ENCODE measurements around the gene MYCBP2. TPM values are rescaled to one million over a fixed set of nuclear protein-coding genes. Genes with fewer than 3 reads are reported as not detected.

The MYCBP2 gene
- polyA plus RNA-seq, 1 of the 3 experiments (the other 2 are of a cell fraction), result 18.5 TPM

DNA sequence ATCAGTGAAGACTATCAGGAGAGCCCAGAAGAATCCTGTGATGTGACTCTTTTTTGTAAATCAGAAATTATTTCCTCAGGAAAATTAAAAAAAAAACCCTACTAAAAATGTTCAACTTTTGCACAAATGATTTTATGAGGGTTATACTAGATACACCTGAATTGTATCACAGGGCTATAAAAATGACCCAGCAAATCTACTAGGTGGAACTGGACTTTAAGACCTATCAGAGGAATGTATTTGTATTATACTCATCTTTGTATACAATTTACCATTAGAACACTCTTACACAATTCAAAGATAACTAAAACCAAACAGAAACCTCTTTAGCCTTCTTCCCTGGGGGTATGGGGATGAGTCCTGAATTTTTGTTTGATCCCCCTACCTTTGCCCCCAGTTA is 307.1 kb downstream of the MYCBP2 start:
- H3K27me3 ChIP-seq (ENCODE audit: insufficient read depth), result no peaks in the 10 kb centered on the region
- ChIA-PET CTCF (interaction anchor here (2.0 to 3.5 kb wide), 3 partner anchors 17 to 459 kb away, joined by 6 to 19 read pairs (median 6); no protein-coding TSS in a partner anchor), POLR2A (no interaction called here)
- H3K4me1 ChIP-seq (ENCODE audit: control insufficient read depth in 1 of 2, insufficient read depth in 2 of 2, low read depth in 1 of 2, low read length in 1 of 2), result peaks cover 0 to 4% of the 10 kb centered on the region in 2 experiments; a peak in 3 of 4 replicates
- H3K36me3 ChIP-seq (replicated peaks in 1 of 2; ENCODE audit: control insufficient read depth in 1 of 2, insufficient read depth in 2 of 2, low read length in 1 of 2), result peaks cover 46 to 59% of the 10 kb centered on the region in 2 experiments
- peaks cover 77% of the 10 kb centered on the region for H4K20me1 ChIP-seq (ENCODE audit: insufficient read depth)
- no peak for DNase-seq
- no peak overlapping the region for H3K27ac ChIP-seq (ENCODE audit: low read depth in 2 of 2, low read length in 1 of 2)
- TF ChIP-seq, protein P1, sequence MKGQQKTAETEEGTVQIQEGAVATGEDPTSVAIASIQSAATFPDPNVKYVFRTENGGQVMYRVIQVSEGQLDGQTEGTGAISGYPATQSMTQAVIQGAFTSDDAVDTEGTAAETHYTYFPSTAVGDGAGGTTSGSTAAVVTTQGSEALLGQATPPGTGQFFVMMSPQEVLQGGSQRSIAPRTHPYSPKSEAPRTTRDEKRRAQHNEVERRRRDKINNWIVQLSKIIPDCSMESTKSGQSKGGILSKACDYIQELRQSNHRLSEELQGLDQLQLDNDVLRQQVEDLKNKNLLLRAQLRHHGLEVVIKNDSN (IDR thresholded peaks at IDR 0.05; ENCODE audit: borderline replicate concordance, low read depth), result no peak
- TF ChIP-seq FOSL2 (IDR thresholded peaks at IDR 0.05; ENCODE audit: borderline replicate concordance, low read depth) (no peak), YY1 (IDR thresholded peaks at IDR 0.05; ENCODE audit: low read depth) (no peak), FOXJ3 (CRISPR knock-in tag; IDR thresholded peaks at IDR 0.05) (no peak), RXRA (IDR thresholded peaks at IDR 0.05; ENCODE audit: borderline replicate concordance, low read depth) (no peak), RAD21 (IDR thresholded peaks at IDR 0.05; ENCODE audit: low read length) (no peak), NFIC (IDR thresholded peaks at IDR 0.05; ENCODE audit: borderline replicate concordance) (no peak), SMC3 (IDR thresholded peaks at IDR 0.05; ENCODE audit: low read depth, low read length) (no peak), EZH2phosphoT487 (IDR thresholded peaks at IDR 0.05; ENCODE audit: borderline replicate concordance, low read depth) (no peak), SIN3A (IDR thresholded peaks at IDR 0.05; ENCODE audit: borderline replicate concordance, low read depth, low read length) (no peak), NRF1 (IDR thresholded peaks at IDR 0.05; ENCODE audit: low read depth, low read length) (no peak), TEAD4 (IDR thresholded peaks at IDR 0.05; ENCODE audit: borderline replicate concordance, insufficient read depth) (no peak), FOXM1 (IDR thresholded peaks at IDR 0.05; ENCODE audit: low read depth) (no peak)
- TF ChIP-seq, protein P2, sequence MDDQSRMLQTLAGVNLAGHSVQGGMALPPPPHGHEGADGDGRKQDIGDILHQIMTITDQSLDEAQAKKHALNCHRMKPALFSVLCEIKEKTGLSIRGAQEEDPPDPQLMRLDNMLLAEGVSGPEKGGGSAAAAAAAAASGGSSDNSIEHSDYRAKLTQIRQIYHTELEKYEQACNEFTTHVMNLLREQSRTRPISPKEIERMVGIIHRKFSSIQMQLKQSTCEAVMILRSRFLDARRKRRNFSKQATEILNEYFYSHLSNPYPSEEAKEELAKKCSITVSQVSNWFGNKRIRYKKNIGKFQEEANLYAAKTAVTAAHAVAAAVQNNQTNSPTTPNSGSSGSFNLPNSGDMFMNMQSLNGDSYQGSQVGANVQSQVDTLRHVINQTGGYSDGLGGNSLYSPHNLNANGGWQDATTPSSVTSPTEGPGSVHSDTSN (IDR thresholded peaks at IDR 0.05), result no peak
- TF ChIP-seq, protein P3, sequence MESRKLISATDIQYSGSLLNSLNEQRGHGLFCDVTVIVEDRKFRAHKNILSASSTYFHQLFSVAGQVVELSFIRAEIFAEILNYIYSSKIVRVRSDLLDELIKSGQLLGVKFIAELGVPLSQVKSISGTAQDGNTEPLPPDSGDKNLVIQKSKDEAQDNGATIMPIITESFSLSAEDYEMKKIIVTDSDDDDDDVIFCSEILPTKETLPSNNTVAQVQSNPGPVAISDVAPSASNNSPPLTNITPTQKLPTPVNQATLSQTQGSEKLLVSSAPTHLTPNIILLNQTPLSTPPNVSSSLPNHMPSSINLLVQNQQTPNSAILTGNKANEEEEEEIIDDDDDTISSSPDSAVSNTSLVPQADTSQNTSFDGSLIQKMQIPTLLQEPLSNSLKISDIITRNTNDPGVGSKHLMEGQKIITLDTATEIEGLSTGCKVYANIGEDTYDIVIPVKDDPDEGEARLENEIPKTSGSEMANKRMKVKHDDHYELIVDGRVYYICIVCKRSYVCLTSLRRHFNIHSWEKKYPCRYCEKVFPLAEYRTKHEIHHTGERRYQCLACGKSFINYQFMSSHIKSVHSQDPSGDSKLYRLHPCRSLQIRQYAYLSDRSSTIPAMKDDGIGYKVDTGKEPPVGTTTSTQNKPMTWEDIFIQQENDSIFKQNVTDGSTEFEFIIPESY (IDR thresholded peaks at IDR 0.05; ENCODE audit: borderline replicate concordance, low read depth), result no peak
- H3K9me3 ChIP-seq, result no peaks in the 10 kb centered on the region
- no peak overlapping the region for H3K4me3 ChIP-seq (ENCODE audit: low read depth in 2 of 2, low read length in 1 of 2)
- H3K9ac ChIP-seq, result no peak overlapping the region
- H3K9me2 ChIP-seq, result no peaks in the 10 kb centered on the region
- no peak overlapping the region for H3K4me2 ChIP-seq
- peaks cover 98% of the 10 kb centered on the region for H3K79me2 ChIP-seq (ENCODE audit: insufficient read depth)
- peaks cover 16% of the 10 kb centered on the region for H3F3A ChIP-seq (replicated peaks; ENCODE audit: insufficient read depth)
- no peak overlapping the region for H2AFZ ChIP-seq (ENCODE audit: low read depth)
